IgD-negative memory B cell (primary cell): Measurements from ENCODE around the gene PRCD. TPM values are rescaled to one million over a fixed set of nuclear protein-coding genes. Genes with fewer than 3 reads are reported as not detected.
A peak's percentile ranks its signal among the peaks of the same experiment; 100 is the strongest.
"Not testable (repeated sequence)": the region's sequence is repeated elsewhere in the genome, so short reads cannot be mapped to it uniquely, and the experiment has no call there.

Experiments used
- H3K27ac Mint-ChIP-seq, 3 donors: one replicate each; pipeline ENCODE4 v1.8.0; 2020 to 2022; ENCODE audit warnings: mild to moderate bottlenecking in 3 of 3, mixed read lengths in 3 of 3, moderate library complexity in 1 of 3
- H3K27me3 Mint-ChIP-seq: one replicate; pipeline ENCODE4 v1.8.0; 2021; ENCODE audit warnings: mixed read lengths
- H3K36me3 Mint-ChIP-seq: one replicate; pipeline ENCODE4 v1.8.0; 2020; ENCODE audit warnings: mild to moderate bottlenecking, mixed read lengths
- H3K4me1 Mint-ChIP-seq, 3 donors: one replicate each; pipeline ENCODE4 v1.8.0; 2020 to 2022; ENCODE audit warnings: mixed read lengths in 3 of 3, mild to moderate bottlenecking in 1 of 3
- H3K4me3 Mint-ChIP-seq, 4 donors: one replicate each; pipeline ENCODE4 v1.8.0; 2020 to 2022; ENCODE audit warnings: mild to moderate bottlenecking in 4 of 4, mixed read lengths in 4 of 4, moderate library complexity in 3 of 4
- H3K9me3 Mint-ChIP-seq, 3 donors: one replicate each; pipeline ENCODE4 v1.8.0; 2020 to 2021; ENCODE audit warnings: mixed read lengths in 3 of 3, mild to moderate bottlenecking in 1 of 3
- polyA plus RNA-seq: library from polyadenylated mRNA; unstranded; fragments of 300-500 nt; fragmentation: Illumina TruSeq; gene quantifications from one replicate; pipeline ENCODE4 v1.2.3, GENCODE V29; 2021

Gene PRCD
- polyA plus RNA-seq, 1 donor from 2014 or later: 24.4 TPM

GRCh38 chr17:76560036-76560876, 20.4 kb downstream of the PRCD start:
- H3K4me1 Mint-ChIP-seq: peaks cover 43 to 48% (median 45%) of the 10 kb centered on the region in 3 donors
- peaks cover 14% of the 10 kb centered on the region for H3K36me3 Mint-ChIP-seq
- peak overlapping the region; percentile 23 to 96 (median 66) for H3K4me3 Mint-ChIP-seq
- H3K9me3 Mint-ChIP-seq: no peaks in the 10 kb centered on the region
- H3K27ac Mint-ChIP-seq: peak overlapping the region; percentile 90 to 96 (median 94)
- H3K27me3 Mint-ChIP-seq: no peaks in the 10 kb centered on the region

- peak overlapping the region; percentile 12 to 85 (median 66) for H3K4me3 Mint-ChIP-seq
- no peaks in the 10 kb centered on the region for H3K9me3 Mint-ChIP-seq
- peaks cover 17% of the 10 kb centered on the region for H3K36me3 Mint-ChIP-seq
- no peaks in the 10 kb centered on the region for H3K27me3 Mint-ChIP-seq
- peaks cover 43 to 44% (median 43%) of the 10 kb centered on the region in 3 donors for H3K4me1 Mint-ChIP-seq
- peak overlapping the region; percentile 90 to 96 (median 94) for H3K27ac Mint-ChIP-seq
Observed at GRCh38 chr17:76560877-76561221, 21.0 kb downstream of the PRCD start.

GRCh38 chr17:76561332-76561731, 21.5 kb downstream of the PRCD start:
- no peaks in the 10 kb centered on the region for H3K27me3 Mint-ChIP-seq
- peak overlapping the region; percentile 47 to 85 (median 76) for H3K4me3 Mint-ChIP-seq
- H3K9me3 Mint-ChIP-seq: no peaks in the 10 kb centered on the region
- H3K36me3 Mint-ChIP-seq: peaks cover 22% of the 10 kb centered on the region
- H3K4me1 Mint-ChIP-seq: peaks cover 43 to 46% (median 44%) of the 10 kb centered on the region in 3 donors
- peak overlapping the region; percentile 90 to 96 (median 94) for H3K27ac Mint-ChIP-seq

- Mint-ChIP-seq H3K36me3 (peaks cover 22% of the 10 kb centered on the region), H3K4me1 (peaks cover 39 to 48% (median 40%) of the 10 kb centered on the region in 3 donors), H3K27me3 (no peaks in the 10 kb centered on the region), H3K9me3 (no peaks in the 10 kb centered on the region), H3K27ac (peak overlapping the region; percentile 72 to 96 (median 94)), H3K4me3 (peak overlapping the region; percentile 47 to 85 (median 76))
Observed at GRCh38 chr17:76561799-76562268, 22.0 kb downstream of the PRCD start.

- Mint-ChIP-seq H3K4me3 (peak overlapping the region in 2 of 4 donors; percentile 18 to 43), H3K36me3 (peaks cover 20% of the 10 kb centered on the region), H3K9me3 (no peaks in the 10 kb centered on the region), H3K27ac (peak overlapping the region in 1 of 3 donors; percentile 78), H3K27me3 (no peaks in the 10 kb centered on the region), H3K4me1 (peaks cover 39 to 45% (median 42%) of the 10 kb centered on the region in 3 donors)
Observed at GRCh38 chr17:76562734-76563148, 22.9 kb downstream of the PRCD start.

GRCh38 chr17:76563359-76563758, 23.5 kb downstream of the PRCD start:
- Mint-ChIP-seq H3K4me3 (peak overlapping the region in 2 of 4 donors; percentile 18 to 44), H3K4me1 (peaks cover 39 to 50% (median 44%) of the 10 kb centered on the region in 3 donors), H3K36me3 (peaks cover 20% of the 10 kb centered on the region)
- not testable (repeated sequence) for H3K27ac Mint-ChIP-seq, H3K27me3 Mint-ChIP-seq, H3K9me3 Mint-ChIP-seq

- H3K9me3 Mint-ChIP-seq, H3K27me3 Mint-ChIP-seq, H3K4me3 Mint-ChIP-seq: not testable (repeated sequence)
- H3K27ac Mint-ChIP-seq: peak overlapping the region in 2 of 3 donors; percentile 5 to 70
- H3K4me1 Mint-ChIP-seq: peaks cover 29 to 42% (median 36%) of the 10 kb centered on the region in 3 donors
- H3K36me3 Mint-ChIP-seq: peaks cover 19% of the 10 kb centered on the region
Observed at GRCh38 chr17:76564991-76565727, 25.3 kb downstream of the PRCD start.

GRCh38 chr17:76565728-76566612, 26.1 kb downstream of the PRCD start:
- Mint-ChIP-seq H3K27ac (peak overlapping the region in 1 of 3 donors; percentile 70), H3K4me1 (peaks cover 28 to 34% (median 33%) of the 10 kb centered on the region in 3 donors), H3K27me3 (peaks cover 2% of the 10 kb centered on the region), H3K36me3 (peaks cover 19% of the 10 kb centered on the region), H3K9me3 (no peaks in the 10 kb centered on the region), H3K4me3 (no peak overlapping the region)

GRCh38 chr17:76566613-76566943, 26.7 kb downstream of the PRCD start:
- H3K4me1 Mint-ChIP-seq: peaks cover 22 to 30% (median 29%) of the 10 kb centered on the region in 3 donors
- H3K36me3 Mint-ChIP-seq: peaks cover 17% of the 10 kb centered on the region
- H3K9me3 Mint-ChIP-seq: no peaks in the 10 kb centered on the region
- no peak overlapping the region for H3K27ac Mint-ChIP-seq
- H3K4me3 Mint-ChIP-seq: no peak overlapping the region
- H3K27me3 Mint-ChIP-seq: peaks cover 2% of the 10 kb centered on the region

GRCh38 chr17:76566988-76567431, 27.2 kb downstream of the PRCD start:
- H3K27ac Mint-ChIP-seq: peak overlapping the region in 2 of 3 donors; percentile 86 to 87
- peaks cover 20 to 25% (median 25%) of the 10 kb centered on the region in 3 donors for H3K4me1 Mint-ChIP-seq
- peak overlapping the region in 1 of 4 donors; percentile 60 for H3K4me3 Mint-ChIP-seq
- peaks cover 15% of the 10 kb centered on the region for H3K36me3 Mint-ChIP-seq
- no peaks in the 10 kb centered on the region for H3K9me3 Mint-ChIP-seq
- peaks cover 2% of the 10 kb centered on the region for H3K27me3 Mint-ChIP-seq

GRCh38 chr17:76567634-76568432, 28.0 kb downstream of the PRCD start:
- peaks cover 6% of the 10 kb centered on the region for H3K27me3 Mint-ChIP-seq
- H3K9me3 Mint-ChIP-seq: no peaks in the 10 kb centered on the region
- H3K4me1 Mint-ChIP-seq: peaks cover 17 to 26% (median 23%) of the 10 kb centered on the region in 3 donors
- H3K4me3 Mint-ChIP-seq: peak overlapping the region in 3 of 4 donors; percentile 39 to 63 (median 60)
- H3K36me3 Mint-ChIP-seq: peaks cover 12% of the 10 kb centered on the region
- peak overlapping the region in 2 of 3 donors; percentile 86 to 87 for H3K27ac Mint-ChIP-seq

GRCh38 chr17:76568811-76569221, 29.0 kb downstream of the PRCD start:
- H3K4me3 Mint-ChIP-seq: no peak overlapping the region
- peaks cover 10 to 22% (median 19%) of the 10 kb centered on the region in 3 donors for H3K4me1 Mint-ChIP-seq
- H3K27me3 Mint-ChIP-seq: peaks cover 6% of the 10 kb centered on the region
- H3K9me3 Mint-ChIP-seq: no peaks in the 10 kb centered on the region
- H3K27ac Mint-ChIP-seq: peak overlapping the region in 1 of 3 donors; percentile 86
- H3K36me3 Mint-ChIP-seq: peaks cover 9% of the 10 kb centered on the region

- H3K9me3 Mint-ChIP-seq: no peaks in the 10 kb centered on the region
- peaks cover 6% of the 10 kb centered on the region for H3K27me3 Mint-ChIP-seq
- H3K27ac Mint-ChIP-seq: peak overlapping the region in 1 of 3 donors; percentile 64
- H3K36me3 Mint-ChIP-seq: peaks cover 9% of the 10 kb centered on the region
- peaks cover 10 to 22% (median 19%) of the 10 kb centered on the region in 3 donors for H3K4me1 Mint-ChIP-seq
- no peak overlapping the region for H3K4me3 Mint-ChIP-seq
Observed at GRCh38 chr17:76569607-76570279, 29.9 kb downstream of the PRCD start.
